GM18526 (cell line): ENCODE measurements around the gene SCAP.

Experiments
- POLR2A ChIP-seq: IDR thresholded peaks from 3 replicates; pipeline ENCODE4 v1.6.1; 2011; ENCODE audit not compliant: insufficient read length; ENCODE audit errors: extremely low read depth

The SCAP gene

GRCh38 chr3:47475570-47476329, at the start of gene SCAP:
Gene SCAP, minus strand, starts transcription at chr3:47475941. Its CDS starts 32,948 bp downstream, at chr3:47442993.
- TF ChIP-seq POLR2A = peak; percentile 54

- TF ChIP-seq POLR2A = no peak
These were observed 47.8 kb upstream of the SCAP start for GRCh38 chr3:47523310-47524073.

GRCh38 chr3:47522082-47522987, 46.6 kb upstream of the SCAP start:
- TF ChIP-seq POLR2A = no peak

GRCh38 chr3:47520756-47521155, 45.0 kb upstream of the SCAP start:
- no peak for TF ChIP-seq POLR2A

- no peak for TF ChIP-seq POLR2A
These were observed 42.2 kb upstream of the SCAP start for GRCh38 chr3:47517937-47518336.

- TF ChIP-seq POLR2A = no peak
These were observed 40.2 kb upstream of the SCAP start for GRCh38 chr3:47515864-47516319.

GRCh38 chr3:47515100-47515499, 39.4 kb upstream of the SCAP start:
- no peak for TF ChIP-seq POLR2A

GRCh38 chr3:47513125-47513929, 37.6 kb upstream of the SCAP start, which contains the start of gene ELP6:
Gene ELP6, minus strand, starts transcription at chr3:47513712. Its CDS starts 122 bp downstream, at chr3:47513590.
- TF ChIP-seq POLR2A = peak; percentile 83

- TF ChIP-seq POLR2A = no peak
These were observed 36.8 kb upstream of the SCAP start for GRCh38 chr3:47512416-47513124.

- TF ChIP-seq POLR2A = no peak
These were observed 28.4 kb upstream of the SCAP start for GRCh38 chr3:47504113-47504512.

- TF ChIP-seq POLR2A = no peak
These were observed 27.3 kb upstream of the SCAP start for GRCh38 chr3:47503033-47503432.

- TF ChIP-seq POLR2A = no peak
These were observed 21.2 kb upstream of the SCAP start for GRCh38 chr3:47496892-47497291.

GRCh38 chr3:47495886-47496285, 20.1 kb upstream of the SCAP start:
- TF ChIP-seq POLR2A = no peak

- no peak for TF ChIP-seq POLR2A
These were observed 19.4 kb upstream of the SCAP start for GRCh38 chr3:47495111-47495510.
